ENCODE measurements around the gene OCA2.
"Not testable (repeated sequence)": the region's sequence is repeated elsewhere in the genome, so short reads cannot be mapped to it uniquely, and the experiment has no call there.

The OCA2 gene

GRCh38 chr15:27798807-27799206 lies 300.3 kb downstream of the OCA2 start:
- no peak for DNase-seq

GRCh38 chr15:27797765-27798164 lies 301.4 kb downstream of the OCA2 start:
- DNase-seq: peak; percentile 83

- DNase-seq: peak; percentile 96
Observed at GRCh38 chr15:27796405-27797320, 302.5 kb downstream of the OCA2 start.

- no peak for DNase-seq
Observed at GRCh38 chr15:27792756-27793264, 306.3 kb downstream of the OCA2 start.

- no peak for DNase-seq
Observed at GRCh38 chr15:27790270-27790669, 308.8 kb downstream of the OCA2 start.

GRCh38 chr15:27787931-27788330 lies 311.2 kb downstream of the OCA2 start:
- DNase-seq: no peak

- DNase-seq: no peak
Observed at GRCh38 chr15:27784107-27784506, 315.0 kb downstream of the OCA2 start.

GRCh38 chr15:27783678-27784077 lies 315.4 kb downstream of the OCA2 start:
- DNase-seq: no peak

GRCh38 chr15:27782125-27782524 lies 317.0 kb downstream of the OCA2 start:
- DNase-seq: no peak

- no peak for DNase-seq
Observed at GRCh38 chr15:27776501-27776900, 322.6 kb downstream of the OCA2 start.

GRCh38 chr15:27774638-27775037 lies 324.5 kb downstream of the OCA2 start:
- DNase-seq: no peak

- DNase-seq: no peak
Observed at GRCh38 chr15:27774191-27774590, 324.9 kb downstream of the OCA2 start.

- DNase-seq: no peak
Observed at GRCh38 chr15:27771892-27772291, 327.2 kb downstream of the OCA2 start.

GRCh38 chr15:27770769-27771554 lies 328.2 kb downstream of the OCA2 start:
- DNase-seq: no peak

GRCh38 chr15:27770086-27770607 lies 329.0 kb downstream of the OCA2 start:
- no peak for DNase-seq

GRCh38 chr15:27769652-27770051 lies 329.5 kb downstream of the OCA2 start:
- no peak for DNase-seq

GRCh38 chr15:27768732-27769475 lies 330.2 kb downstream of the OCA2 start:
- no peak for DNase-seq

- DNase-seq: no peak
Observed at GRCh38 chr15:27767918-27768640, 331.0 kb downstream of the OCA2 start.

- not testable (repeated sequence) for DNase-seq
Observed at GRCh38 chr15:27767430-27767829, 331.7 kb downstream of the OCA2 start.

GRCh38 chr15:27764339-27764738 lies 334.8 kb downstream of the OCA2 start:
- no peak for DNase-seq

- DNase-seq: no peak
Observed at GRCh38 chr15:27763514-27763913, 335.6 kb downstream of the OCA2 start.

GRCh38 chr15:27762471-27762870 lies 336.6 kb downstream of the OCA2 start:
- DNase-seq: no peak

Measured in DMS53 (cell line).